Mesendoderm (in vitro differentiated cells): Measurements from ENCODE around the gene DEFB121.
"Not testable (repeated sequence)": the region's sequence is repeated elsewhere in the genome, so short reads cannot be mapped to it uniquely, and the experiment has no call there.

Experiments
- DNase-seq: peaks from one replicate; pipeline ENCODE4 v3.0.0; 2013
- H2AK5ac ChIP-seq: 2 replicates; pipeline ENCODE4 v1.6.1; 2013; ENCODE audit warnings: low read length, inconsistent platforms
- H2BK120ac ChIP-seq: 2 replicates; pipeline ENCODE4 v1.6.1; 2013; ENCODE audit warnings: low read depth, mild to moderate bottlenecking, low read length, moderate library complexity, mixed read lengths
- H2BK15ac ChIP-seq: replicated peaks from 2 replicates; pipeline ENCODE4 v1.6.1; 2013; ENCODE audit warnings: low read depth, mild to moderate bottlenecking, moderate library complexity
- H2BK5ac ChIP-seq: 2 replicates; pipeline ENCODE4 v1.6.1; 2013; ENCODE audit warnings: low read length, inconsistent platforms
- H3K18ac ChIP-seq: 2 replicates; pipeline ENCODE4 v1.6.1; 2013; ENCODE audit warnings: mild to moderate bottlenecking, low read length, mixed read lengths
- H3K23ac ChIP-seq: one replicate; pipeline ENCODE4 v1.6.1; 2013; ENCODE audit warnings: low read length
- H3K27ac ChIP-seq: 2 replicates; pipeline ENCODE4 v1.5.1; 2013; ENCODE audit warnings: low read depth, mild to moderate bottlenecking, inconsistent platforms, low read length, moderate library complexity
- H3K27me3 ChIP-seq: 2 replicates; pipeline ENCODE4 v1.6.1; 2013; ENCODE audit warnings: low read length, control low read depth, mild to moderate bottlenecking, inconsistent platforms; ENCODE audit not compliant: insufficient read depth, poor library complexity
- H3K36me3 ChIP-seq: 2 replicates; pipeline ENCODE4 v1.6.1; 2013; ENCODE audit warnings: low read length, inconsistent platforms; ENCODE audit not compliant: control insufficient read depth, insufficient read depth
- H3K4ac ChIP-seq: one replicate; pipeline ENCODE4 v1.6.1; 2013; ENCODE audit warnings: low read depth, mild to moderate bottlenecking, low read length, moderate library complexity
- H3K4me1 ChIP-seq: 2 replicates; pipeline ENCODE4 v1.6.1; 2013; ENCODE audit warnings: low read depth, low read length, inconsistent platforms; ENCODE audit not compliant: control insufficient read depth
- H3K4me2 ChIP-seq: 2 replicates; pipeline ENCODE4 v1.6.1; 2013; ENCODE audit warnings: low read length
- H3K4me3 ChIP-seq: 2 replicates; pipeline ENCODE4 v1.5.1; 2013; ENCODE audit warnings: mild to moderate bottlenecking, low read length
- H3K56ac ChIP-seq: one replicate; pipeline ENCODE4 v1.6.1; 2013; ENCODE audit warnings: low read length
- H3K79me1 ChIP-seq: 2 replicates; pipeline ENCODE4 v1.6.1; 2013; ENCODE audit warnings: low read length, inconsistent platforms
- H3K79me2 ChIP-seq: 2 replicates; pipeline ENCODE4 v1.6.1; 2013; ENCODE audit warnings: mild to moderate bottlenecking, low read length; ENCODE audit not compliant: control insufficient read depth, insufficient read depth
- H3K9ac ChIP-seq: 2 replicates; pipeline ENCODE4 v1.6.1; 2013; ENCODE audit warnings: low read length, inconsistent platforms
- H4K5ac ChIP-seq: one replicate; pipeline ENCODE4 v1.6.1; 2013; ENCODE audit warnings: low read length
- H4K8ac ChIP-seq: one replicate; pipeline ENCODE4 v1.6.1; 2013; ENCODE audit warnings: low read depth, mild to moderate bottlenecking, control low read depth, low read length, moderate library complexity
- WGBS: extraction: QIAGEN DNeasy Blood & Tissue Kit; methylation state at CpG from one replicate; pipeline ENCODE4 v1.1.7; 2013; ENCODE audit warnings: low lambda C conversion rate, missing lambda C conversion rate; ENCODE audit not compliant: insufficient coverage; ENCODE audit errors: extremely low coverage; 5-methylcytosine and 5-hydroxymethylcytosine counted together

The DEFB121 gene

DNA sequence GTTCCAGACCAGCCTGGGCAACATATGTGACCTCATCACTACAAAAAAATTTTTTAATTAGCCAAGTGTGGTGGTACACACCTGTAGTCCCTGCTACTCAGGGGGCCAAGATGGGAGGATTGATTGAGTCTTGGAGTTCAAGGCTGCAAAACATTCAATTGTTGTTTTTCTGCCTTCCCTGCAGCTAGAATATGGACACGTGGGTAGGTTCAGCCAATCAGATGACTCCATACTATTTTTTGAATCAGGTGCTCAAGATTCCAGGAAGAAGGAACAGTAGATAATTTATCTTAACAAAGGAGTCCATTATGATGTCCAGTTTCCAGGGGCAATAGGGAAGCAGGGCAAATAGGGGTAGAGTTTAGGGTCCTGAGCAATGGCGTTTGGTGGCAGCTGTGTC is 13.2 kb downstream of the DEFB121 start:
- Histone ChIP-seq H3K36me3 (no peaks in the 10 kb centered on the region), H2BK15ac (no peak overlapping the region), H3K9ac (no peak overlapping the region), H3K4me2 (no peak overlapping the region), H3K56ac (no peak overlapping the region), H3K4me3 (no peak overlapping the region), H4K8ac (no peak overlapping the region), H3K79me1 (no peaks in the 10 kb centered on the region), H2AK5ac (no peak overlapping the region), H3K27ac (no peak overlapping the region), H3K23ac (no peak overlapping the region), H2BK120ac (no peak overlapping the region), H3K4me1 (no peaks in the 10 kb centered on the region), H3K18ac (no peak overlapping the region), H3K27me3 (no peaks in the 10 kb centered on the region), H3K79me2 (no peaks in the 10 kb centered on the region), H2BK5ac (no peak overlapping the region), H4K5ac (no peak overlapping the region), H3K4ac (no peak overlapping the region)
- WGBS, result no CpG with 5 or more reads among the region's 2 CpGs
- no peak for DNase-seq

DNA sequence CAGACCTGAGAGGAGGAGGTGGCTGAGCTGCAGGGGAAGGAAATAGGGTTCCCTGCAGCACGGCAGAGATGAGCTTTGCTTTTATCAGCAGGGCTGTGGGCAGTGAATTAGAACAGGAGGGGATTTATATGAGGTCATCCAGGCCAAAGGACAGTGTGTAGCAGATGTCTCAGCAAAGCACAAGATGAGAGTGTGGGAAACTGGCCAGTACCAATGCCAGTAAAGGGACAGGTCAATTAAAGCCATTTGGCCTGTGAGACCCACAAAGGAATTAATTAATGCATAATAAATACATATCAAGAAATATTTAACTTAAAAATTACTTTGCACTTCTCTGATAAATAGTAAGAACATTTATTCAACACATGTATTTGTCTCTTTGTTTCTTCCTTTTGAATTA is 15.5 kb downstream of the DEFB121 start, which contains the start of gene DEFB119:
DEFB119 (minus strand) TSS at position 101 of the 400 bp plus-strand sequence. CDS start 107 bp downstream, outside the sequence.
- no peak for DNase-seq
- Histone ChIP-seq H2AK5ac (no peak within 1 kb of the TSS), H3K79me2 (no peaks in the 10 kb centered on the region), H3K56ac (no peak within 1 kb of the TSS), H3K4me2 (no peak within 1 kb of the TSS), H3K4me3 (no peak within 1 kb of the TSS), H4K8ac (no peak within 1 kb of the TSS), H2BK120ac (no peak within 1 kb of the TSS), H3K27ac (no peak within 1 kb of the TSS), H2BK15ac (no peak within 1 kb of the TSS), H2BK5ac (no peak within 1 kb of the TSS), H3K23ac (no peak within 1 kb of the TSS), H3K79me1 (no peaks in the 10 kb centered on the region), H3K27me3 (no peaks in the 10 kb centered on the region), H4K5ac (no peak within 1 kb of the TSS), H3K4ac (no peak within 1 kb of the TSS), H3K18ac (no peak within 1 kb of the TSS), H3K9ac (no peak within 1 kb of the TSS), H3K4me1 (no peaks in the 10 kb centered on the region), H3K36me3 (no peaks in the 10 kb centered on the region)
- no CpG with 5 or more reads among the region's 1 CpG for WGBS

DNA sequence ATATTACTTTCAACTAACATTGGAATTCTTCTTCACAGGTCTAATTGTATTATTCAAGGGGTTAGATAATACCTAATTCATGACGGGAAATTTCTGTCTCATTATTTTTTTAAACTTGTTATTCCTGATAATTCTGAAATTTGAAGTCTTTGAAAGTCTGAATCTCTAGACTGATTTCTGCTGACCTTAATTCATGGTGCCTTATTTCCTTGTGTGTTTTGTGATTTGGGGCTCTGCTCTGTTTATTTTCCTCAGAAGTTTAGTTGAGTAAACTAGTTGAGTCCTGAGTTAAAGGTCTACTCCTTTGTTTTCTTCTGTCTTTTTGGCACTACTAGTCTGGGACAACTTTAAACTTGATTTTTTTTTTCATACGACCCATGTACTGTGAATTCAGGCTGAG is 31.7 kb downstream of the DEFB121 start:
- no peak overlapping the region for H3K27ac ChIP-seq
- no peak overlapping the region for H3K9ac ChIP-seq
- H3K27me3 ChIP-seq, result no peaks in the 10 kb centered on the region
- H3K79me1 ChIP-seq, result no peaks in the 10 kb centered on the region
- no peak overlapping the region for H2BK15ac ChIP-seq
- H4K8ac ChIP-seq, result no peak overlapping the region
- no peak overlapping the region for H3K4ac ChIP-seq
- no peak overlapping the region for H3K18ac ChIP-seq
- no peaks in the 10 kb centered on the region for H3K36me3 ChIP-seq
- no peak overlapping the region for H2AK5ac ChIP-seq
- H4K5ac ChIP-seq, result no peak overlapping the region
- no peak for DNase-seq
- no peak overlapping the region for H3K56ac ChIP-seq
- no peaks in the 10 kb centered on the region for H3K4me1 ChIP-seq
- H3K23ac ChIP-seq, result no peak overlapping the region
- no peak overlapping the region for H2BK120ac ChIP-seq
- no peak overlapping the region for H2BK5ac ChIP-seq
- WGBS, result no CpG with 5 or more reads among the region's 2 CpGs
- H3K79me2 ChIP-seq, result no peaks in the 10 kb centered on the region
- no peak overlapping the region for H3K4me3 ChIP-seq
- no peak overlapping the region for H3K4me2 ChIP-seq

DNA sequence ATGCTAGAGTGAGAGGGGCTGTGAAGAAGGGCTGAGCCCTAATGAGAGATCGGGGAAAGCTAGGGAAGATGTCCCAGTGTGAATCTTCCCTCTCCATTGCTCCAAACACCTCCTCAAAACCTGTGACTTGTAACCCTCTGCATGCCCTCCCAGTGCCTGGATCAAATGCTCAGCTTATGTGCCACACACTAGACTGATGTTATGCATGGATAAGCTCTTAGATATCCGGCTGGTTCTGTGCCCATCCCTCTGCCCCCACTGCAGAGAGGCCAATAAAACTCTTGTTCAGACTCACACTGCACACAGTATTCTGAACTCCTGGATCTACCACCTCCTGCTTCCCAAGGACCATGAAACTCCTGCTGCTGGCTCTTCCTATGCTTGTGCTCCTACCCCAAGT is 37.7 kb downstream of the DEFB121 start, which contains the start of gene DEFB118:
DEFB118 (plus strand) TSS at position 301 of the 400 bp plus-strand sequence; CDS start at position 351, 50 bp downstream.
- no peak within 1 kb of the TSS for H2BK120ac ChIP-seq
- H3K4ac ChIP-seq, result no peak within 1 kb of the TSS
- H3K27ac ChIP-seq, result no peak within 1 kb of the TSS
- no peaks in the 10 kb centered on the region for H3K4me1 ChIP-seq
- no peak within 1 kb of the TSS for H3K4me2 ChIP-seq
- no peaks in the 10 kb centered on the region for H3K27me3 ChIP-seq
- H3K56ac ChIP-seq, result no peak within 1 kb of the TSS
- no peak within 1 kb of the TSS for H2AK5ac ChIP-seq
- H4K5ac ChIP-seq, result no peak within 1 kb of the TSS
- H3K9ac ChIP-seq, result no peak within 1 kb of the TSS
- H3K79me2 ChIP-seq, result no peaks in the 10 kb centered on the region
- H2BK5ac ChIP-seq, result no peak within 1 kb of the TSS
- no peak within 1 kb of the TSS for H3K4me3 ChIP-seq
- H3K18ac ChIP-seq, result no peak within 1 kb of the TSS
- DNase-seq, result no peak
- no peak within 1 kb of the TSS for H3K23ac ChIP-seq
- no peaks in the 10 kb centered on the region for H3K79me1 ChIP-seq
- H2BK15ac ChIP-seq, result no peak within 1 kb of the TSS
- H3K36me3 ChIP-seq, result no peaks in the 10 kb centered on the region
- no peak within 1 kb of the TSS for H4K8ac ChIP-seq
- WGBS, result no CpG with 5 or more reads among the region's 2 CpGs

DNA sequence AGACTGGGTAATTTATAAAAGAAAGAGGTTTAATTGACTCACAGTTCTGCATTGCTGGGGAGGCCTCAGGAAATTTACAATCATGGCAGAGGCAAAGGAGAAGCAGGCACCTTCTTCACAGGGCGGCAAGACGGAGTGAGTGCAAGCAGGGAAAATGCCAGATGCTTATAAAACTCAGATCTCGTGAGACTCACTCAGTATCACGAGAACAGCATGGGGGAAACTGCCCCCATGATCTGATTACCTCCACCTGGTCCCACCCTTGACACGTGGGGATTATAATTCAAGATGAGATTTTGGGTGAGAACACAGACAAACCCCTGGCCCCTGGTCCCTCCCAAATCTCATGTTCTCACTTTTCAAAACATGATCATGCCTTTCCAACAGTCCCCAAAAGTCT is 41.7 kb downstream of the DEFB121 start:
- H3K56ac ChIP-seq, H3K23ac ChIP-seq, H3K4me2 ChIP-seq, H3K4me3 ChIP-seq, H4K5ac ChIP-seq, H3K18ac ChIP-seq, H2BK5ac ChIP-seq, H3K79me2 ChIP-seq, H3K27me3 ChIP-seq, H3K9ac ChIP-seq, H3K79me1 ChIP-seq, DNase-seq, H3K4me1 ChIP-seq, H3K36me3 ChIP-seq, H2AK5ac ChIP-seq, H4K8ac ChIP-seq, H2BK15ac ChIP-seq, H3K27ac ChIP-seq, H2BK120ac ChIP-seq, H3K4ac ChIP-seq: not testable (repeated sequence)
- no CpG with 5 or more reads among the region's 5 CpGs for WGBS

DNA sequence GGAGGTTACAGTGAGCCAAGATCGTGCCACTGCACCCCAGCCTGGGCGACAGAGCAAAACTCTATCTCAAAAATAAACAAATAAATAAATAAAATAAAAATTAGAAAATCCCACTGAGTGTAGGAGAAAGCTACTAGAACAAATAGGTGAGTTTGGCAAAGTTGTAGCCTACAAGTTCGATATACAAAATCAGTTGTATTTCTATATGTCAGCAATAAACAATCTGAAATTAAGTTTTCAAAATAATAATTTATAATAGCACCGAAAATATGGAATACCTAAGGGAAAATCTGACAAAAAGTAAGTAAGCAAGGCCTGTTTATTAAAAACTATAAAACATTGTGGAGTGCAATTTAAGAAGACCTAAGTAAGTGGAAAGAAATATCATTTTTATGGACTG is 42.7 kb downstream of the DEFB121 start:
- Histone ChIP-seq H3K23ac (no peak overlapping the region), H3K27me3 (no peaks in the 10 kb centered on the region), H3K56ac (no peak overlapping the region), H3K36me3 (no peaks in the 10 kb centered on the region), H3K9ac (no peak overlapping the region), H2BK120ac (no peak overlapping the region), H3K18ac (no peak overlapping the region), H2BK15ac (no peak overlapping the region), H2AK5ac (no peak overlapping the region), H3K4me3 (no peak overlapping the region), H3K79me1 (no peaks in the 10 kb centered on the region), H3K4ac (no peak overlapping the region), H4K8ac (no peak overlapping the region), H3K4me1 (no peaks in the 10 kb centered on the region), H3K27ac (no peak overlapping the region), H3K79me2 (no peaks in the 10 kb centered on the region), H4K5ac (no peak overlapping the region), H2BK5ac (no peak overlapping the region), H3K4me2 (no peak overlapping the region)
- DNase-seq, result no peak
- no CpG with 5 or more reads among the region's 4 CpGs for WGBS
